ENCODE measurements around the gene CLEC4F.

DNA sequence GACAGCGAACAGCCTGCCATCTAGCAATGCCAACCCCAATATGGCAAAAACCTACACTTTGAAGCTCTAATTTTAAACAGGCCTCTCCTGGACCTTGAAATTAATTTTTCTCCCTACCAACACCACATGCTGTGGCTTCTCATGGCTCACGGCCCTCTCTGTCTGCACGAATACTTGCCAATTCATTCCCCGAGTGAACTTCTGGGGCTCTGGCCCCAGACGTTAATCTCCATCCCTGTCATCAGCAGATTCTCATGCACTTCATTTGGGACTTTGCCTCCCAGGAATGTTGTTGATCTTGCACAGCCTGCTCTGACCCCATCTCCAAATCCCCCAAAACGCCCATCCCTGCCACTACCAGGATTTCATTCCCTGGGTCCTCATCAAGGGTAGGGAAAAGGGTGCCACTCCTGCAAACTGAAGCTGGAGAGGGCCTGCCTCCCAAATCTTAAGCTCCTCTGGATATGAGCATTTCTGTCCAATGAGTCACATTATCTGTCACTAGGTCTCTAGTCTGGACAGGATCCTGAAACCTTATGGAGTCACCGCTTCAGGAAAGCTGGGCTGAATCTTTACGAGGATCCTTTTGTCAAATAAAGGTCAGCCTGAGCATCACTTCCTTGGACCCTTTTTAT, 40.4 kb downstream of the CLEC4F start:
- TF ChIP-seq POLR2AphosphoS5 (IDR thresholded peaks at IDR 0.05; ENCODE audit: insufficient read depth, low read depth, low read length) = no peak
- no peak for TF ChIP-seq MAX (IDR thresholded peaks at IDR 0.05; ENCODE audit: insufficient read depth, insufficient read length)
- TF ChIP-seq, protein P1, sequence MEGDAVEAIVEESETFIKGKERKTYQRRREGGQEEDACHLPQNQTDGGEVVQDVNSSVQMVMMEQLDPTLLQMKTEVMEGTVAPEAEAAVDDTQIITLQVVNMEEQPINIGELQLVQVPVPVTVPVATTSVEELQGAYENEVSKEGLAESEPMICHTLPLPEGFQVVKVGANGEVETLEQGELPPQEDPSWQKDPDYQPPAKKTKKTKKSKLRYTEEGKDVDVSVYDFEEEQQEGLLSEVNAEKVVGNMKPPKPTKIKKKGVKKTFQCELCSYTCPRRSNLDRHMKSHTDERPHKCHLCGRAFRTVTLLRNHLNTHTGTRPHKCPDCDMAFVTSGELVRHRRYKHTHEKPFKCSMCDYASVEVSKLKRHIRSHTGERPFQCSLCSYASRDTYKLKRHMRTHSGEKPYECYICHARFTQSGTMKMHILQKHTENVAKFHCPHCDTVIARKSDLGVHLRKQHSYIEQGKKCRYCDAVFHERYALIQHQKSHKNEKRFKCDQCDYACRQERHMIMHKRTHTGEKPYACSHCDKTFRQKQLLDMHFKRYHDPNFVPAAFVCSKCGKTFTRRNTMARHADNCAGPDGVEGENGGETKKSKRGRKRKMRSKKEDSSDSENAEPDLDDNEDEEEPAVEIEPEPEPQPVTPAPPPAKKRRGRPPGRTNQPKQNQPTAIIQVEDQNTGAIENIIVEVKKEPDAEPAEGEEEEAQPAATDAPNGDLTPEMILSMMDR (IDR thresholded peaks at IDR 0.05; ENCODE audit: extremely low read depth in 1 of 2, insufficient read depth in 1 of 2, low read depth in 1 of 2, low read length in 2 of 2) = no peak
- TF ChIP-seq POLR2A (IDR thresholded peaks at IDR 0.05; ENCODE audit: low read depth, low read length) = no peak
